ENCODE results near the gene SYNGAP1. TPM values are rescaled to one million over a fixed set of nuclear protein-coding genes. Genes with fewer than 3 reads are reported as not detected.
"Not testable (repeated sequence)": the region's sequence is repeated elsewhere in the genome, so short reads cannot be mapped to it uniquely, and the experiment has no call there.

The SYNGAP1 gene
- total RNA-seq = 10 to 100 TPM; 11.5 to 21.0 TPM
- polyA plus RNA-seq (ENCODE audit: insufficient read length in 2 of 2) = 10 to 100 TPM; 84.7 to 98.9 TPM
- long read RNA-seq, donor 1, partial matches to known transcripts = 0 of 1 reads
- long read RNA-seq, donor 1, other reads (novel, unspliced or antisense) = 0 of 1 reads
- long read RNA-seq, donor 2, partial matches to known transcripts = 5 of 6 reads
- long read RNA-seq, donor 2, other reads (novel, unspliced or antisense) = 0 of 6 reads
- long read RNA-seq, donor 3 = 0 reads
- long read RNA-seq, donor 4, partial matches to known transcripts = 8 of 8 reads
- long read RNA-seq, donor 4, other reads (novel, unspliced or antisense) = 0 of 8 reads

DNA sequence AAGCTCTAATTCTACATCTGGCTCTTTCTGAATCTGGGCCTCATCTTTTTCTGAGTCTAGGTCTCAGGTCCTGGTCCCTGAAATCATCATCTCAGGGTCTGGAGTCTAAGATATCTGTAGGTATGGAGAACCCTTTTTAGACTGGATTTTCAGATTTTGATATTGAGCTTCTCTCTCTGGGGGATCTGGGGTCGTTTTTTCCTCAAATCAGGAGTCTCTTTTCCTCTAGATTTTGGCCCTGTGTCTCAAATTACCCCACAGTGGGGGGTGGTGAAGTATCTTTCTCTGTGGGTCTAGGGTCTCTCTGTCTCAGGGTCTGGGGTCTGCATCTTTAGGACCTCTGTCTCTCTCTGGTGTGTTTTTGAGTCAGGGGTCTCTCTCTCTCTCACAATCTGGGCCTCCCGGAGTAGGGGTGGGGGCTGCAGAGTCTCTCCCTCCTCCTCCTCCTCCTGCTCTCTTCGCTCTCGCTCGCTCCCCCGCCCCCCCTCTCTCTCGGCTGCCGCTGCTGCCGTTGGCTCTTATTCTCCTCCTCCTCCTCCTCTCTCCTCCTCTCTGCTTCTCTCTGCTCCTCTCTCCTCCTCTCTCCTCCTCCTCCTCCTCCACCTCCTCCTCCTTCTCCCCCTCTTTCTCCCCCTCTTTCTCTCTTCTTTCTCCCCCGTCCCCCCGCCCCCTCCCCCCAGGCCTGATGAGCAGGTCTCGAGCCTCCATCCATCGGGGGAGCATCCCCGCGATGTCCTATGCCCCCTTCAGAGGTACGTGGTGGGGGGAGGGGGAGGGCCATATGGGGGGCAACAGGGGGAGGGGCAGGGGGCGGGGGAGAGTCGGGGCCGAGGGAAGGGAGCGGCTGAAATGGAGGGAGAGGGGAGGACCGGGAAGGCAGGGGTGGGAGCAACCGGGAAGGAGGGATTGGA is at the start of gene SYNGAP1:
Gene SYNGAP1 (plus strand): TSS at position 486 of the 911 bp plus-strand sequence. CDS start 200 bp downstream, at position 686.
- peak within 1 kb of the TSS; percentile 47 for H3K4me3 ChIP-seq (ENCODE audit: low read depth, low read length)

DNA sequence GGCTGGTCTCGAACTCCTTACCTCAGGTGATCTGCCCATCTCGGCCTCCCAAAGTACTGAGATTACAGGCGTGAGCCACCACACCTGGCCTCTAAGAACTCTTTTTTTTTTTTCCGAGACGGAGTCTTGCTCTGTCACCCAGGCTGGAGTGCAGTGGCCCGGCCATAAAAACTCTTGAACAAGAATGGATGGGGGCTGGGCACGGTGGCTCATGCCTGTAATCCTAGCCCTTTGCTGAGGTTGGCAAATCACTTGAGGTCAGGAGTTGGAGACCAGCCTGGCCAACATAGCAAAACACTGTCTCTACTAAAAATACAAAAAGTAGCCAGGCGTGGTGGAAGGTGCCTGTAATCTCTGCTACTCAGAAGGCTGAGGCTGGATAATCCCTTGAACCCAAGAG is 48.0 kb upstream of the SYNGAP1 start:
- not testable (repeated sequence) for H3K4me1 ChIP-seq (ENCODE audit: control insufficient read depth, insufficient read depth, low read length); H3K27ac ChIP-seq (ENCODE audit: low read depth, low read length); H3K36me3 ChIP-seq (ENCODE audit: control insufficient read depth, insufficient read depth, low read length); H3K9me3 ChIP-seq (ENCODE audit: control insufficient read depth, insufficient read depth, low read length); H3K4me3 ChIP-seq (ENCODE audit: low read depth, low read length); DNase-seq (ENCODE audit: low read depth in 4 of 6, low spot score in 6 of 6); H3K27me3 ChIP-seq (ENCODE audit: control insufficient read depth, insufficient read depth, low read length)
- 86% methylated on average over 6 of the region's 8 CpGs for WGBS (ENCODE audit: insufficient coverage)

More for the DNA sequence above, at the start of gene SYNGAP1:
- 0% methylated on average over 13 of the region's 22 CpGs for WGBS (ENCODE audit: insufficient coverage)
- peak within 1 kb of the TSS; percentile 99 for H3K27ac ChIP-seq (ENCODE audit: low read depth, low read length)
- H3K27me3 ChIP-seq (ENCODE audit: control insufficient read depth, insufficient read depth, low read length) = no peaks in the 10 kb centered on the region
- peaks cover 37% of the 10 kb centered on the region for H3K4me1 ChIP-seq (ENCODE audit: control insufficient read depth, insufficient read depth, low read length)
- peaks cover 34% of the 10 kb centered on the region for H3K36me3 ChIP-seq (ENCODE audit: control insufficient read depth, insufficient read depth, low read length)
- H3K9me3 ChIP-seq (ENCODE audit: control insufficient read depth, insufficient read depth, low read length) = no peaks in the 10 kb centered on the region
- peak in 2 of 6 donors; percentile 89 to 95 for DNase-seq (ENCODE audit: low read depth in 4 of 6, low spot score in 6 of 6)

DNA sequence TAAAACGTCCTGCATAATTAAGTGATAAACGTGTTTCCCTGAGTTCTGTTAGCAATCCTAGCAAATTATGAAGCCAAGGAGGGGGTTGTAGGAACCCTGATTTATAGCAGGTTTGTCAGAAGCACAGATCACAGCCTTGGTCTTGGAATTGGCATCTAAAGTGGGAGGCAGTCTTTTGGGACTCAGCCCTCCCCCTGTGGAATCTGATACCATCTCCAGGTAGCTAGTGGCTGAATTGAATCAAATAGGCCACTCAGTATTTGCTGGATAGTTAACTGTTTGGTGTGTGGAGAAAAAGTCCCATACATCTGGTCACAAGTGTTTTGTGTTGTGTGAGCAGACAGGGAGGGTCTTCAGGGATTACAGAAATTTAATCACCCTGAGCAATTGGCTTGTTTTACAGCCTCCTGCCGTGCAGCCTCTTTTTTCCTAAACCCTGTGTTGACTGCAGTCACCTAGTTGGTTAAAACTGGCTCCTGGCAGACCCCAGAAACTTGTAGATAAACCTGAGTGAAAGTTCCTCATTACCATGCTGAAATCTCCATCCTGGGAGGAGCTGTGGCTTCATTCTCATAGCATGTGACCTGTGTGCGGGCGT is 47.2 kb upstream of the SYNGAP1 start:
- Histone ChIP-seq H3K27me3 (ENCODE audit: control insufficient read depth, insufficient read depth, low read length) (no peaks in the 10 kb centered on the region), H3K9me3 (ENCODE audit: control insufficient read depth, insufficient read depth, low read length) (no peaks in the 10 kb centered on the region), H3K36me3 (ENCODE audit: control insufficient read depth, insufficient read depth, low read length) (no peaks in the 10 kb centered on the region), H3K4me3 (ENCODE audit: low read depth, low read length) (no peak overlapping the region), H3K27ac (ENCODE audit: low read depth, low read length) (no peak overlapping the region), H3K4me1 (ENCODE audit: control insufficient read depth, insufficient read depth, low read length) (no peaks in the 10 kb centered on the region)
- WGBS (ENCODE audit: insufficient coverage) = 33% methylated on average over 3 of the region's 5 CpGs
- peak in 1 of 6 donors; percentile 5 for DNase-seq (ENCODE audit: low read depth in 4 of 6, low spot score in 6 of 6)

DNA sequence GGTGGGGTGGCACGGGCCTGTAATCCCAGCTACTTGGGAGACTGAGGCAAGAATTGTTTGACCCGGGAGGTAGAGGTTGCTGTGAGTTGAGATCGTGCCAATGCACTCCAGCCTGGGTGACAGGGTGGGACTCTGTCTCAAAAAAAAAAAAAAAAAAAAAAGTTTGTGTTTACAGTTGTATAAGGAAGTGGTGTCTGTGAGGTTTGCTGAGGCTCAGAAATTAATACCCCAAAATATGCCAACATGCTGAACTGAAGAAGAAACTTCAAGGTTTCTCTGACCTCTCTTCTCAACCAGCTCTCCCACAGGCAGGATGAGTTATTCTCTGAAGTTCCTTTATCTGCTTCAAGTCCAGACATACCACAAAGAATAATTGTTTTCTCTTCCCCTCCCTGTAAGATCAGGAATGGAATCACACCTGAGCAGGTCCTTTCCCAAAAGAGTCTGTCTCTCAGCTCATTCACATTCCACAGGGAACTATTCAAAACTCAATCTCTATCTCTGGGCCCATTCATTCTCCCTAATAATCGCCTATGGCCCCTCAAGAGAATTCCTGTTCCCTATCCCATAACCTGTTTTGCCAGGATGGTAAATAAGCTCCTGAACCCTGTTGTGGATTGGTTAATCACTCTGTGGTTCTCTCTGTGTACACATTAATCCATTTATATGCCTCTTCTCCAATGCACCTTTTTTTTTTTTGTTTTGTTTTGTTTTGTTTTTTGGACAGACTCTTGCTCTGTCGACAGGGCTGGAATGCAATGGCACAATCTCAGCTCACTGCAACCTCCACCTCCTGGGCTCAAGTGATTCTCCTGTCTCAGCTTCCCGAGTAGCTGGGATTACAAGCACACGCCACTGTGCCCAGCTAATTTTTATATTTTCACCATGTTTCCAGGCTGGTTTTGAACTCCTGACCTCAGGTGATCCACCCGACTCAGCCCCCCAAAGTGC is 45.6 kb upstream of the SYNGAP1 start:
- Histone ChIP-seq H3K4me1 (ENCODE audit: control insufficient read depth, insufficient read depth, low read length) (no peaks in the 10 kb centered on the region), H3K9me3 (ENCODE audit: control insufficient read depth, insufficient read depth, low read length) (no peaks in the 10 kb centered on the region), H3K27me3 (ENCODE audit: control insufficient read depth, insufficient read depth, low read length) (no peaks in the 10 kb centered on the region), H3K27ac (ENCODE audit: low read depth, low read length) (no peak overlapping the region), H3K36me3 (ENCODE audit: control insufficient read depth, insufficient read depth, low read length) (no peaks in the 10 kb centered on the region), H3K4me3 (ENCODE audit: low read depth, low read length) (no peak overlapping the region)
- WGBS (ENCODE audit: insufficient coverage) = 68% methylated on average over 4 of the region's 8 CpGs
- DNase-seq (ENCODE audit: low read depth in 4 of 6, low spot score in 6 of 6) = peak in 1 of 6 donors; percentile 53

DNA sequence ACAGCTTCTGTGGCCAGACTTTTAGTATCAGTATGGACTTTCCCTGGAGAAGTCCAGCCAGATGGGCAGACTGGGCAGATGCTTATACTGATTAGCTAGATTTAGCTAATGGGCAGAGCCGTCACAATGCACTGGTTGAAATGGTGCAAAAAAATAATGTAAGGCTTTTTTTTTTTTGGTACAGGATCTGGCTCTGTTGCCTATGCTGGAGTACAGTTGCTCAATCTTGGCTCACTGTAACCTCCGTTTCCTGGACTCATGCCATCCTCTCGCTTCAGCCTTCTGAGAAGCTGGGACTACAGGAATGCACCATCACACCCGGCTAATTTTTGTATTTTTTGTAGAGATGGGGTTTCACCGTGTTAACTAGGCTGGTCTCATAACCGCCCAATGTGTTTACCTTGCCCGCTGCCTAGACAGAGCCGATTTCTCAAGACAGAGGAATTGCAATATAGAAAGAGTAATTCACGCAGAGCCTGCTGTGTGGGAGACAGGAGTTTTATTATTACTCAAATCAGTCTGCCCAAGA is 44.7 kb upstream of the SYNGAP1 start:
- DNase-seq (ENCODE audit: low read depth in 4 of 6, low spot score in 6 of 6) = peak in 5 of 6 donors; percentile 29 to 91 (median 43)
- Histone ChIP-seq H3K27me3 (ENCODE audit: control insufficient read depth, insufficient read depth, low read length) (no peaks in the 10 kb centered on the region), H3K4me3 (ENCODE audit: low read depth, low read length) (no peak overlapping the region), H3K9me3 (ENCODE audit: control insufficient read depth, insufficient read depth, low read length) (no peaks in the 10 kb centered on the region), H3K27ac (ENCODE audit: low read depth, low read length) (no peak overlapping the region), H3K4me1 (ENCODE audit: control insufficient read depth, insufficient read depth, low read length) (no peaks in the 10 kb centered on the region), H3K36me3 (ENCODE audit: control insufficient read depth, insufficient read depth, low read length) (no peaks in the 10 kb centered on the region)
- 37% methylated on average over 4 of the region's 9 CpGs for WGBS (ENCODE audit: insufficient coverage)

DNA sequence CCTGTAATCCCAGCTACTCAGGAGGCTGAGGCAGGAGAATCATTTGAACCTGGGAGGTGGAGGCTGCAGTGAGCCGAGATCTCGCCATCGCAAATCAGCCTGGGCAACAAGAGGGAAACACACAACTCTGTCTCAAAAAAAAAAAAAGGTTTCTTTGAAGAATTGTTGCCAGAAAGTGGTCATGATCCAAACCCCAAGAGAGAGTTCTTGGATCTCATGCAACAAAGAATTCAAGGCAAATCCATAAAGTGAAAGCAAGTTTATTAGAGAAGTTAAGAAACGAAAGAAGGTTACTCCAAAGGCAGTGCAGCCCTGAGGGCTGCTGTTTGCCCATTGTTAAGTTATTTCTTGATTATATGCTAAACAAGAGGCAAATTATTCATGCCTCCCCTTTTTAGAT is 42.7 kb upstream of the SYNGAP1 start:
- H3K27ac ChIP-seq (ENCODE audit: low read depth, low read length) = no peak overlapping the region

DNA sequence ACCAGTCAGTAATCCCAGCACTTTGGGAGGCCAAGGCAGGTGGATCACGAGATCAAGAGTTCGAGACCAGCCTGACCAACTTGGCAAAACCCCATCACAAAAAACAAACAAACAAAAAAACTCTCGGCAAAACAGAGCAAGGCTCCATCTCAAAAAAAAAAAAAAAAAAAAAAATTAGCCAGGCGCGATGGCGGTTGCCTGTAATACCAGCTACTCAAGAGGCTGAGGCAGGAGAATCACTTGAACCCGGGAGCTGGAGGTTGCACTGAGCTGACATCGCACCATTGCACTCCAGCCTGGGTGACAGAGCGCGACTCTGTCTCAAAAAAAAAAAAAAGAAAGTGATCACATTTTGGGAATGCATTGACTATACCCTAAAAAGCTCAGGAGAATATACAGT is 40.7 kb upstream of the SYNGAP1 start:
- H3K9me3 ChIP-seq (ENCODE audit: control insufficient read depth, insufficient read depth, low read length); H3K4me3 ChIP-seq (ENCODE audit: low read depth, low read length); DNase-seq (ENCODE audit: low read depth in 4 of 6, low spot score in 6 of 6); H3K27ac ChIP-seq (ENCODE audit: low read depth, low read length); H3K4me1 ChIP-seq (ENCODE audit: control insufficient read depth, insufficient read depth, low read length); H3K36me3 ChIP-seq (ENCODE audit: control insufficient read depth, insufficient read depth, low read length); H3K27me3 ChIP-seq (ENCODE audit: control insufficient read depth, insufficient read depth, low read length): not testable (repeated sequence)
- 100% methylated on average over 5 of the region's 10 CpGs for WGBS (ENCODE audit: insufficient coverage)

More for the DNA sequence above, 42.7 kb upstream of the SYNGAP1 start:
- WGBS (ENCODE audit: insufficient coverage) = 100% methylated on average over 1 of the region's 4 CpGs
- no peak overlapping the region for H3K4me3 ChIP-seq (ENCODE audit: low read depth, low read length)
- H3K36me3 ChIP-seq (ENCODE audit: control insufficient read depth, insufficient read depth, low read length) = no peaks in the 10 kb centered on the region
- H3K4me1 ChIP-seq (ENCODE audit: control insufficient read depth, insufficient read depth, low read length) = no peaks in the 10 kb centered on the region
- H3K9me3 ChIP-seq (ENCODE audit: control insufficient read depth, insufficient read depth, low read length) = no peaks in the 10 kb centered on the region
- DNase-seq (ENCODE audit: low read depth in 4 of 6, low spot score in 6 of 6) = no peak
- no peaks in the 10 kb centered on the region for H3K27me3 ChIP-seq (ENCODE audit: control insufficient read depth, insufficient read depth, low read length)

DNA sequence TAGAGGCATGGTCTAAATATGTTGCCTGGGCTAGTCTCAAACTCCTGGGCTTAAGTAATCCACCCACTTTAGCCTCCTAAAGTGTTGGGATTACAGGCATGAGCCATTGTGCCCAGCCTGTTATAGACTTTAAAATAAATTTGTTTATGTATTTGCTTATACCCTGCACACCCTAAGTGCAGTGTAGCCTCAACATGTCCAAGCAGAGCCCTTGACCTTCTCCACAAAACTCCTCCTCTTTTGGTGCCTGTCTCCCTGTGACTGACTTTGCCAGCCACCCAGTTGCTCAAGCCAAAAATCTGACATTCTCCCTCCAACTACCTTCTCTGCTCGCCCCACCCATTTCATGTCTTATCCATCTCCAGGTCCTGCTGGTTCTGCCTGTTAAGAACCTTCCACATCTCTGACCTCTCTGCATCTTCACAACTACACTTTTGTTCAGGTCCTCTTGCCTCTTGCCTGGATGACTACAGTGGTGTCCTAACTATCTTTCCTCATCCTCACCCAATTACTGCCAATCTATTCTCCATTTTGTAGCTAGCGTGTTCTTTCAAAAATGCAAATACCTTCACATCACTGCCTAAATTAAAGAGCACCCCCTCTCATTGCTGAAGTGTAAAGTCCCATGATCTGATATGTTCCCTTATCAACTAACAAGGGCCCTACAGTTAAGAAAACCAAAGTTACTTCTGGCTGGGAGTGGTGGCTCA is 39.4 kb upstream of the SYNGAP1 start:
- H3K4me3 ChIP-seq (ENCODE audit: low read depth, low read length) = no peak overlapping the region
- no peaks in the 10 kb centered on the region for H3K36me3 ChIP-seq (ENCODE audit: control insufficient read depth, insufficient read depth, low read length)
- no peak overlapping the region for H3K27ac ChIP-seq (ENCODE audit: low read depth, low read length)
- H3K9me3 ChIP-seq (ENCODE audit: control insufficient read depth, insufficient read depth, low read length) = no peaks in the 10 kb centered on the region
- WGBS (ENCODE audit: insufficient coverage) = 95% methylated on average over 2 of the region's 2 CpGs
- no peaks in the 10 kb centered on the region for H3K27me3 ChIP-seq (ENCODE audit: control insufficient read depth, insufficient read depth, low read length)
- no peak for DNase-seq (ENCODE audit: low read depth in 4 of 6, low spot score in 6 of 6)
- H3K4me1 ChIP-seq (ENCODE audit: control insufficient read depth, insufficient read depth, low read length) = no peaks in the 10 kb centered on the region

All from spinal cord (tissue), 10 donors.